Lower lobe of right lung (tissue), 2 donors: ENCODE results near the gene HOXD9. TPM values are rescaled to one million over a fixed set of nuclear protein-coding genes. Genes with fewer than 3 reads are reported as not detected.
A peak's percentile ranks its signal among the peaks of the same experiment; 100 is the strongest.

Experiments used
- ATAC-seq, 2 donors: fragments of 200-7000 bp; cut with Tn5 transposase; one replicate each; pipeline ENCODE4 v1.9.1; 2020 to 2022; ENCODE audit warnings: mild to moderate bottlenecking in 2 of 2, moderate library complexity in 2 of 2
- DNase-seq: peaks from one replicate; pipeline ENCODE4 v3.0.0-alpha.2; 2020
- H3K27ac ChIP-seq: fragments of 200-600 bp; one replicate; pipeline ENCODE4 v1.8.0; 2022
- H3K27me3 ChIP-seq: fragments of 200-600 bp; one replicate; pipeline ENCODE4 v1.8.0; 2022; ENCODE audit warnings: low read depth
- H3K36me3 ChIP-seq: fragments of 200-600 bp; one replicate; pipeline ENCODE4 v1.8.0; 2022; ENCODE audit warnings: mild to moderate bottlenecking
- H3K4me1 ChIP-seq: fragments of 200-600 bp; one replicate; pipeline ENCODE4 v1.8.0; 2022
- H3K4me3 ChIP-seq: fragments of 200-600 bp; one replicate; pipeline ENCODE4 v1.8.0; 2022; ENCODE audit warnings: mild to moderate bottlenecking
- H3K9me3 ChIP-seq: fragments of 200-600 bp; one replicate; pipeline ENCODE4 v1.8.0; 2022
- CTCF ChIP-seq: fragments of 200-600 bp; IDR thresholded peaks from one replicate; pipeline ENCODE4 v1.8.0; 2022; ENCODE audit warnings: antibody characterized with exemption, mild to moderate bottlenecking
- intact Hi-C: fragments of 100-400 bp; cut with DNase I; formaldehyde crosslinking; loops from one replicate; pipeline ENCODE4 v1.11.0; 2022
- total RNA-seq: library from RNA; stranded (reverse); fragmentation: NEBNext Ultra II Directional; extraction: Animal tissue kit (Norgen Biotek cat#: 25700); gene quantifications from one replicate; pipeline ENCODE4 v1.2.1, GENCODE V29; 2021
- donor health status: DM: no; HTN: yes; CAD: no; lungs with severe emphysema.

The HOXD9 gene
- total RNA-seq, 1 donor from 2014 or later: 0.86 TPM

- Histone ChIP-seq H3K36me3 (no peaks in the 10 kb centered on the region), H3K4me3 (no peak overlapping the region), H3K4me1 (peaks cover 29% of the 10 kb centered on the region), H3K27me3 (peaks cover 98% of the 10 kb centered on the region), H3K27ac (no peak overlapping the region), H3K9me3 (no peaks in the 10 kb centered on the region)
- intact Hi-C loops: no loop called here
- ATAC-seq: no peak
- DNase-seq: no peak
- no peak for TF ChIP-seq CTCF
These were observed 14.8 kb upstream of the HOXD9 start for GRCh38 chr2:176107731-176108181.

- intact Hi-C loops: no loop called here
- ATAC-seq (no peak), DNase-seq (no peak)
- H3K27me3 ChIP-seq: peaks cover 98% of the 10 kb centered on the region
- H3K4me3 ChIP-seq: no peak overlapping the region
- no peak overlapping the region for H3K27ac ChIP-seq
- no peaks in the 10 kb centered on the region for H3K9me3 ChIP-seq
- H3K4me1 ChIP-seq: peaks cover 25% of the 10 kb centered on the region
- no peaks in the 10 kb centered on the region for H3K36me3 ChIP-seq
- no peak for TF ChIP-seq CTCF
These were observed 13.2 kb upstream of the HOXD9 start for GRCh38 chr2:176109192-176109901.

- H3K4me3 ChIP-seq: no peak overlapping the region
- no peaks in the 10 kb centered on the region for H3K36me3 ChIP-seq
- intact Hi-C loops: no loop called here
- H3K27ac ChIP-seq: no peak overlapping the region
- no peak for ATAC-seq
- TF ChIP-seq CTCF: no peak
- DNase-seq: no peak
- peaks cover 98% of the 10 kb centered on the region for H3K27me3 ChIP-seq
- no peaks in the 10 kb centered on the region for H3K9me3 ChIP-seq
- H3K4me1 ChIP-seq: peaks cover 19% of the 10 kb centered on the region
These were observed 12.6 kb upstream of the HOXD9 start for GRCh38 chr2:176109946-176110345.

GRCh38 chr2:176110415-176111308 lies 11.9 kb upstream of the HOXD9 start:
- Histone ChIP-seq H3K9me3 (no peaks in the 10 kb centered on the region), H3K4me3 (no peak overlapping the region), H3K36me3 (no peaks in the 10 kb centered on the region), H3K27me3 (peaks cover 98% of the 10 kb centered on the region), H3K27ac (no peak overlapping the region), H3K4me1 (peaks cover 19% of the 10 kb centered on the region)
- DNase-seq (no peak), ATAC-seq (no peak)
- TF ChIP-seq CTCF: no peak
- intact Hi-C loops: no loop called here

GRCh38 chr2:176111309-176111663 lies 11.2 kb upstream of the HOXD9 start:
- intact Hi-C loops: no loop called here
- DNase-seq (no peak), ATAC-seq (no peak)
- H3K4me1 ChIP-seq: peaks cover 17% of the 10 kb centered on the region
- peaks cover 98% of the 10 kb centered on the region for H3K27me3 ChIP-seq
- TF ChIP-seq CTCF: peak; percentile 37
- H3K9me3 ChIP-seq: no peaks in the 10 kb centered on the region
- H3K36me3 ChIP-seq: no peaks in the 10 kb centered on the region
- H3K4me3 ChIP-seq: no peak overlapping the region
- no peak overlapping the region for H3K27ac ChIP-seq
